Naive thymus-derived CD8-positive, alpha-beta T cell (primary cell): ENCODE results near the gene ENPP7. TPM values are rescaled to one million over a fixed set of nuclear protein-coding genes. Genes with fewer than 3 reads are reported as not detected.
A peak's percentile ranks its signal among the peaks of the same experiment; 100 is the strongest.

ENCODE experiments used
- ATAC-seq, 2 donors: fragments of 150-1000 bp; cut with Tn5 transposase in 1 of 2; sonication (Bioruptor Pico), chemical (Tn5 transposase) in 1 of 2; 1 replicate in 1 of 2; 2 replicates in 1 of 2; pipeline ENCODE4 v1.10.0; 2021; ENCODE audit warnings: mild to moderate bottlenecking in 2 of 2, moderate library complexity in 2 of 2
- POLR2A ChIA-PET: fragments of 350-600 bp; sonication (Branson Sonifier 250); formaldehyde crosslinking; loops from one replicate; lab custom pipeline; 2021; ENCODE audit warnings: antibody characterized with exemption; lab: Charles Lee
- DNase-seq, 10 donors: peaks; one replicate each; pipeline versions ENCODE4 v3.0.0 to v3.0.0-alpha.2; 2020 to 2022
- H3K27ac Mint-ChIP-seq, 10 donors: one replicate each; pipeline ENCODE4 v1.8.0; 2020 to 2022; ENCODE audit warnings: mild to moderate bottlenecking in 10 of 10, mixed read lengths in 10 of 10, moderate library complexity in 4 of 10, inconsistent platforms in 1 of 10
- H3K27me3 Mint-ChIP-seq, 5 donors: one replicate each; pipeline ENCODE4 v1.8.0; 2021 to 2022; ENCODE audit warnings: mixed read lengths in 5 of 5
- H3K36me3 Mint-ChIP-seq, 3 donors: one replicate each; pipeline ENCODE4 v1.8.0; 2020 to 2022; ENCODE audit warnings: mixed read lengths in 3 of 3, mild to moderate bottlenecking in 2 of 3, inconsistent platforms in 1 of 3
- H3K4me1 Mint-ChIP-seq, 4 donors: one replicate each; pipeline ENCODE4 v1.8.0; 2021 to 2022; ENCODE audit warnings: mixed read lengths in 4 of 4
- H3K4me3 Mint-ChIP-seq, 10 donors: one replicate each; pipeline ENCODE4 v1.8.0; 2020 to 2022; ENCODE audit warnings: mild to moderate bottlenecking in 10 of 10, mixed read lengths in 10 of 10, moderate library complexity in 6 of 10, inconsistent platforms in 1 of 10
- H3K9me3 Mint-ChIP-seq, 9 donors: one replicate each; pipeline ENCODE4 v1.8.0; 2020 to 2022; ENCODE audit warnings: mixed read lengths in 9 of 9, mild to moderate bottlenecking in 3 of 9, inconsistent platforms in 1 of 9, moderate library complexity in 1 of 9
- polyA plus RNA-seq, 3 donors: library from polyadenylated mRNA; unstranded; fragments of 300-500 nt; fragmentation: Illumina TruSeq; gene quantifications; one replicate each; pipeline ENCODE4 v1.2.3, GENCODE V29; 2021
- total RNA-seq, 8 experiments: library from RNA in 2 of 8; stranded (reverse) in 2 of 8; gene quantifications; one replicate each; pipeline ENCODE4 v1.2.3 and lab custom pipeline; 2021 to 2026

The ENPP7 gene
- total and polyA plus RNA-seq, 5 experiments from 2014 or later = 0.29 TPM; not detected in 4

DNA sequence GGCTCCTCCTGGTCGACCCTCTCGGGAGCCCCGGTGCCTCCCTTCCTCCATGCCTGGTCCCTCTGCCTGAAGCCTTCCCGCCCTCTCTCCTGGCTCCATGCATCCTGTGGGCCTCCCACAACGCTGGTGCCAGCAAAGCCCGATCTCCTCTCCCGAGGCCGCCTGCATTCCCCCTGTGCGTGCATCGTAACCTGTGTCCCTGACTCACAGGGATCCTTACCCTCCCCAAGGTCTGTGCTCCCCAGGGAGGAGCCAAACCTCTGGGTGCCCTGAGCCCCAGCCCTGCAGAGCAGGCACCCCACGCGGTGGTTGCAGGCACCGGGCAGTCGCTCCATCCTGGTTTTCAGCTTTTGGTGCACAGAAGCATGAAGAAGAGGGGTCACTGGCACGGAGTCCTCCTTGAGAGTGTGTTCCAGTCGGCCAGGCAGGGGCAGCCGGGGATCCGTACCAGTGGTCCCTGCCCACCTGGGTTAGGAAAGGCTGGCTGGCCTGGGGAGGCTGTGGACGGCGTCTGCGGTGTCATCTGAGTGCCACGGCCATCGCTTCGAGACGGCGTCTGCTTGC lies 1.8 kb upstream of the ENPP7 start:
- Mint-ChIP-seq H3K9me3 (no peaks in the 10 kb centered on the region), H3K27me3 (no peaks in the 10 kb centered on the region), H3K4me1 (peaks cover 9 to 33% (median 16%) of the 10 kb centered on the region in 4 donors), H3K36me3 (no peaks in the 10 kb centered on the region), H3K27ac (peak overlapping the region in 8 of 10 donors; percentile 28 to 94 (median 90)), H3K4me3 (peak overlapping the region in 9 of 10 donors; percentile 65 to 85 (median 77))
- DNase-seq (no peak), ATAC-seq (peak; percentile 8 to 12)
- POLR2A ChIA-PET = no interaction called here

DNA sequence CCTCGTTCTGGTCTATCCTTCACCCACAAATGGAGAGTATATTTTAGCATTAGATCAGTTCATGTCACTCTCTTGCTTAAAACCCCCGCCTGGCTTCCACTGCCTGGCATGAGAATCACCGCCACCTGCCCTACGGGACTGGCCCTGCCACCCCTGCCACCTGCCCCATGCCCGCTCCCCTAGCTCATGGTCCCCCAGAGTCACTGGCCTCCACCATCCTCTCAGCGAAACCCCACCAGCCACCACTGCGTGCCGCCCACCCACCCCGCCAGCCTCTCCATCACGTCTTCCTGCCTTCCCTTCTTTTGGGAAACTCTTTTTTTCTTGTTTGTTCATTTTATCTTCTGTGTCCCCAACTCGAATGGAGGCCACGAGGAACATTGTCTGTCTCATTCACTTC lies 982 bp upstream of the ENPP7 start:
- Mint-ChIP-seq H3K27me3 (no peaks in the 10 kb centered on the region), H3K27ac (peak overlapping the region in 4 of 10 donors; percentile 20 to 65 (median 44)), H3K9me3 (no peaks in the 10 kb centered on the region), H3K36me3 (no peaks in the 10 kb centered on the region), H3K4me3 (peak overlapping the region in 1 of 10 donors; percentile 12), H3K4me1 (peaks cover 9 to 33% (median 16%) of the 10 kb centered on the region in 4 donors)
- DNase-seq (peak in 1 of 10 donors; percentile 35), ATAC-seq (no peak)
- POLR2A ChIA-PET = no interaction called here

DNA sequence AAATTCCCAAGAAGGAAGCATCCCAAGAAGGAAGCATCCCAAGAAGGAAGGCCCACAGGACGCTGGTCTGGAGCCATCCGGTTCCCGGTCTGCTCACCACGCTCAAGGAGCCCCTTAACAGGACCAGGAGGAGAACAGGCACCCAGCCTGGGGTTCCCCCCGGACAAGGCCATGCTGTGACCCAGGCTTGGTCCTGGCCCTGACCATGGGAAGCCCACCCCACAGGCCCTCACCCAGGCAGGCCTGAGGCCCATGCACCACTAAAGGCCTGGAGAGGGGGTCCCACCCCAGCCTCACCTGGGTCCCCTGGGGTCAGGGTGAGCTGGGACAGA lies 340 bp upstream of the ENPP7 start:
- POLR2A ChIA-PET = interaction anchor here (0.6 kb wide), 1 partner anchor 22 kb away, joined by 3 read pairs; no protein-coding TSS in a partner anchor
- H3K27me3 Mint-ChIP-seq = peaks cover 0 to 2% (median 0%) of the 10 kb centered on the region in 5 donors
- DNase-seq = peak in 1 of 10 donors; percentile 57
- no peak overlapping the region for H3K4me3 Mint-ChIP-seq
- ATAC-seq = no peak
- H3K36me3 Mint-ChIP-seq = no peaks in the 10 kb centered on the region
- no peak overlapping the region for H3K27ac Mint-ChIP-seq
- peaks cover 9 to 33% (median 16%) of the 10 kb centered on the region in 4 donors for H3K4me1 Mint-ChIP-seq
- H3K9me3 Mint-ChIP-seq = no peaks in the 10 kb centered on the region

DNA sequence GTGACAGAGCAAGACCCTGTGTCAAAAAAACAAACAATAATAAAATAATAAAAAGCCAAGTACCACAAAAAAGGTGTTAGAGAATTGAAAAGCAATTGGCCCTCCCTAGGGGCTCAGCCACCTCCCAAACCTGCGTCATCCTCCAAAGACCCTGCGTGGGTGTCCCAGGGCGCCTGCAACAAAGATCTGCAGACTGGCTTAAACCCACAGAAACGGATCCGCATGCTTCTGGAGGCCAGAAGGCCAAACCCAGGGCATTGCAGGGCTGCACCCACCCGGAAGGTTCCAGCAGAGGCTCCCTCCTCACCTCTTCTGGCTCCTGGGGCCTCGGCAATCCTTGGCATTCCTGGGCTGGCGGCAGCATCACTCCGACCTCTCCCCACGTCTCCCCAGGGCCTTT lies 1.5 kb downstream of the ENPP7 start:
- H3K4me1 Mint-ChIP-seq = peaks cover 9 to 33% (median 16%) of the 10 kb centered on the region in 4 donors
- peak overlapping the region in 1 of 10 donors; percentile 65 for H3K27ac Mint-ChIP-seq
- ATAC-seq (no peak), DNase-seq (no peak)
- POLR2A ChIA-PET = interaction anchor here (0.6 kb wide), 1 partner anchor 556 kb away, joined by 3 read pairs; no protein-coding TSS in a partner anchor
- H3K4me3 Mint-ChIP-seq = peak overlapping the region in 6 of 10 donors; percentile 56 to 80 (median 71)
- no peaks in the 10 kb centered on the region for H3K9me3 Mint-ChIP-seq
- H3K36me3 Mint-ChIP-seq = no peaks in the 10 kb centered on the region
- H3K27me3 Mint-ChIP-seq = peaks cover 0 to 11% (median 2%) of the 10 kb centered on the region in 5 donors

DNA sequence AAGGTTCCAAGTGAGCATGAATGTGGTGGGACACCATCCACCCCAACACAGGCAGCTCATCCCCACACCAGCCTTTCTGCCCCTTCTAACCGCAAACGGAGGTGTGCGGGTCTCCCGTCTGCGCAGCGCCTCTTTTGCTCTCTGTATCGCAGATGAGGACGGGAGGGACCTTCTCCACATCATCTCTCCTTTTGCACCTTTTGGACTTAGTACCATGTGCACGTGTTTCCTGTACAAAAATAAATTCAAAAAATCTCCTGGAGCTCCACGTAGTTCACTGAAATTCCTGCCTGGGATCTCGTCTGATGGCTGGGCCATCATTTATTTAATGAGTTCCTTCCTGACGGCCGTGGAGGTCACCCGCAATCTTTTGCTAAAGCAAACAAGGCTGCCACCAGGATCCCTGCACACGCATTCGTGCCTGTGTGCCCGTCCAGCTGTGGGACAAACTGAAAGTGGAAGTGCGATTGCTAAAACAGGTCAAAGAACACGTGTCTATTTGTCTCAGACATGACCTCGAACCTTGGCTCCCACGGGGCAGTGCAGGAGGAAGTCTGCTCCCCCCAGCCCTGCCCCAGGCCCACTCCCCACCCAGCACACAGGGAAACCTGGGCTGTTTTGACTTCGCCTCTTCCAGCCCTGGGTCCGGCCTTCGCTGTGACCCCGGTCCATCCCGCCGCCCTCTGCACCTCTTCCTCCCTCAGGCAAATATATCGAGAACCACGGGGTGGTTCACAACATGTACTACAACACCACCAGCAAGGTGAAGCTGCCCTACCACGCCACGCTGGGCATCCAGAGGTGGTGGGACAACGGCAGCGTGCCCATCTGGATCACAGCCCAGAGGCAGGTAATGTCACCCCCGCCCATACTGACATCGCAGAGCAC lies 2.3 kb downstream of the ENPP7 start:
- POLR2A ChIA-PET = no interaction called here
- Mint-ChIP-seq H3K4me1 (peaks cover 9 to 33% (median 12%) of the 10 kb centered on the region in 4 donors), H3K36me3 (no peaks in the 10 kb centered on the region), H3K27ac (peak overlapping the region in 6 of 10 donors; percentile 25 to 94 (median 72)), H3K9me3 (no peaks in the 10 kb centered on the region), H3K27me3 (peaks cover 0 to 14% (median 2%) of the 10 kb centered on the region in 5 donors), H3K4me3 (peak overlapping the region in 7 of 10 donors; percentile 56 to 80 (median 69))
- DNase-seq (no peak), ATAC-seq (no peak)

DNA sequence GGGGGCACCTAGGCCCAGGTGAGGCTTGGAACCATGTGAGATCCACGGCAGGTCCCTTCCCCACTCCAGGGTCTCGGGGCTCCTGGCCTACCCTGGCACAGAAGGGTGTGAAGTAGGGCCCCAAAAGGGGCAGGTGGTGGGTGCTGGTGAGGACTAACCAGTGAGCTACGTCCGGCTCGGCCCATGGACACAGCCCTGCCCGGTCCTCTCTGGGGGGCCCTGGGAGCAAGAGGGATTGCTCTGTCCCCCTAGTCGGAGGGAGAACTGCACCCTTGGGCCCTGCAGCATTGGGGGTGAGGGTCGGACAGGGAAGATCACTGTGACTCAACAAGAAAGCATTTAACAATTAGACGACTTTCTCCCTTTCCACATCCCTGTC lies 2.9 kb downstream of the ENPP7 start:
- no peaks in the 10 kb centered on the region for H3K36me3 Mint-ChIP-seq
- peaks cover 2 to 17% (median 3%) of the 10 kb centered on the region in 5 donors for H3K27me3 Mint-ChIP-seq
- H3K4me1 Mint-ChIP-seq = peaks cover 5 to 28% (median 9%) of the 10 kb centered on the region in 4 donors
- peak overlapping the region in 1 of 10 donors; percentile 87 for H3K27ac Mint-ChIP-seq
- DNase-seq (no peak), ATAC-seq (no peak)
- H3K9me3 Mint-ChIP-seq = no peaks in the 10 kb centered on the region
- POLR2A ChIA-PET = no interaction called here
- peak overlapping the region in 3 of 10 donors; percentile 18 to 73 (median 56) for H3K4me3 Mint-ChIP-seq

DNA sequence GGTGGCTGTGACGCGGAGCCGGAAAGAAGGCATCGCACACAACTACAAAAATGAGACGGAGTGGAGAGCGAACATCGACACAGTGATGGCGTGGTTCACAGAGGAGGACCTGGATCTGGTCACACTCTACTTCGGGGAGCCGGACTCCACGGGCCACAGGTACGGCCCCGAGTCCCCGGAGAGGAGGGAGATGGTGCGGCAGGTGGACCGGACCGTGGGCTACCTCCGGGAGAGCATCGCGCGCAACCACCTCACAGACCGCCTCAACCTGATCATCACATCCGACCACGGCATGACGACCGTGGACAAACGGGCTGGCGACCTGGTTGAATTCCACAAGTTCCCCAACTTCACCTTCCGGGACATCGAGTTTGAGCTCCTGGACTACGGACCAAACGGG lies 4.4 kb downstream of the ENPP7 start:
- Mint-ChIP-seq H3K27ac (peak overlapping the region in 1 of 10 donors; percentile 59), H3K4me3 (no peak overlapping the region), H3K36me3 (no peaks in the 10 kb centered on the region), H3K9me3 (no peaks in the 10 kb centered on the region), H3K4me1 (peaks cover 0 to 14% (median 3%) of the 10 kb centered on the region in 4 donors), H3K27me3 (peaks cover 2 to 31% (median 17%) of the 10 kb centered on the region in 5 donors)
- POLR2A ChIA-PET = no interaction called here
- no peak for DNase-seq
- no peak for ATAC-seq

GRCh38 chr17:79737046-79737921 lies 6.5 kb downstream of the ENPP7 start:
- ATAC-seq (no peak), DNase-seq (peak in 1 of 10 donors; percentile 41)
- POLR2A ChIA-PET = no interaction called here
- Mint-ChIP-seq H3K4me1 (peaks cover 2 to 14% (median 6%) of the 10 kb centered on the region in 4 donors), H3K27me3 (peaks cover 6 to 44% (median 22%) of the 10 kb centered on the region in 5 donors), H3K27ac (no peak overlapping the region), H3K9me3 (no peaks in the 10 kb centered on the region), H3K4me3 (no peak overlapping the region), H3K36me3 (no peaks in the 10 kb centered on the region)

DNA sequence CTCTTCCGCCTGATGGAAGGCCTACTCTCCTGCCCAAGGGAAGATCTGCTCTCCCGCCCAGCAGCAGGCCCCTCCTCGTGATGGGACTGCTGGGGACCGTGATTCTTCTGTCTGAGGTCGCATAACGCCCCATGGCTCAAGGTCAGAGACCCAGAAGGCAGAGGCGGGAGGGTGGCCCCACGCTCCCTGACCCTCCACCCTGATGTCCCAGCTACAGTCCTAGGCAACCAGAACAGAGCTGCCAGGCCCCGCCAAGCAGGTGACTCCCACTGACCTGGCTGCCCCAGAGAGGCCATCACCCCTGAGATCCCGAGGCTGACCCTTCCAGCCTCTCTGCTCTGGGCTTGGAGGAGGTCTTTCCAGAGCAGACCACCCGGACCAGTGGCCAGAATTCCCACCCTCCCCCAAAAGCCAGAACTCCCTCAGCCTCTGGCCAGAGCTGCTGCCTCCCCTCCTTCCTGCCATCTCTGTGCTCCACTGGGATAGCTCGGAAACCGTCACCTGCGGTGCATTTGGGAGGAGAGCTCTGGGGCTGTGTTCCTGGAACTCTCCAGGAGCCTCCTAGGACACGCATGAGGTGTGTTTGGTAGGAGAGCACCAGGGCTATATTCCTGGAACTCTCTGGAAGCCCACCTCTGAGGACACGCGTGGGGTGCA lies 7.3 kb downstream of the ENPP7 start:
- Mint-ChIP-seq H3K4me3 (no peak overlapping the region), H3K27me3 (peaks cover 6 to 44% (median 22%) of the 10 kb centered on the region in 5 donors), H3K27ac (no peak overlapping the region), H3K9me3 (no peaks in the 10 kb centered on the region), H3K4me1 (peaks cover 2 to 6% (median 5%) of the 10 kb centered on the region in 4 donors), H3K36me3 (no peaks in the 10 kb centered on the region)
- DNase-seq (no peak), ATAC-seq (no peak)
- POLR2A ChIA-PET = no interaction called here

DNA sequence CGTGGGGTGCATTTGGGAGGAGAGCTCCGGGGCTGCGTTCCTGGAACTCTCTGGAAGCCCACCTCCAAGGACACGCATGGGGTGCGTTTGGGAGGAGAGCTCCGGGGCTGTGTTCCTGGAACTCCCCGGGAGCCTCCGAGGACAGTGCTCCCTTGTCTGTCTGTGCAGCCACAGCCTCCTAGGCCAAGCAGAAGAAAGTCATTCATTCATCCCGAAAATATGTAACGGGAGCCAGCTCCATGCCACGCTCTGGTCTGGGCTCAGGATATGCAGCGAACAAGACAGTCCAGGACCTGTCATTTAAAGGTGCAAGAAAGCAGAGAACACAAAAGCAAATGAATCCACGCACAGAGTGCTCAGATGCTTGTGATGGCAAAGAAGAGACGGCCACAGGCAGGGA lies 7.9 kb downstream of the ENPP7 start:
- H3K4me3 Mint-ChIP-seq = no peak overlapping the region
- no peak for ATAC-seq
- H3K27ac Mint-ChIP-seq = peak overlapping the region in 1 of 10 donors; percentile 77
- DNase-seq = no peak
- H3K9me3 Mint-ChIP-seq = no peaks in the 10 kb centered on the region
- peaks cover 0 to 5% (median 2%) of the 10 kb centered on the region in 4 donors for H3K4me1 Mint-ChIP-seq
- POLR2A ChIA-PET = no interaction called here
- no peaks in the 10 kb centered on the region for H3K36me3 Mint-ChIP-seq
- peaks cover 6 to 46% (median 22%) of the 10 kb centered on the region in 5 donors for H3K27me3 Mint-ChIP-seq

GRCh38 chr17:79739148-79740062 lies 8.7 kb downstream of the ENPP7 start:
- no peak overlapping the region for H3K4me3 Mint-ChIP-seq
- H3K27me3 Mint-ChIP-seq = peaks cover 6 to 46% (median 22%) of the 10 kb centered on the region in 5 donors
- ATAC-seq (no peak), DNase-seq (no peak)
- H3K9me3 Mint-ChIP-seq = no peaks in the 10 kb centered on the region
- no peaks in the 10 kb centered on the region for H3K36me3 Mint-ChIP-seq
- peaks cover 0 to 5% (median 1%) of the 10 kb centered on the region in 4 donors for H3K4me1 Mint-ChIP-seq
- POLR2A ChIA-PET = no interaction called here
- H3K27ac Mint-ChIP-seq = peak overlapping the region in 3 of 10 donors; percentile 11 to 77 (median 36)
